Brain microvascular endothelial cell (primary cell): Measurements from ENCODE around the gene SEZ6L.

Experiments
- DNase-seq: peaks from one replicate; pipeline ENCODE4 v3.0.0-alpha.2; 2020
- H3K27ac ChIP-seq: fragments of 250-450 bp; sonication (Bioruptor Pico); 2 replicates; pipeline ENCODE4 v1.5.1; 2020; ENCODE audit warnings: mild to moderate bottlenecking, moderate library complexity
- H3K27me3 ChIP-seq: fragments of 250-450 bp; sonication (Bioruptor Pico); replicated peaks from 2 replicates; pipeline ENCODE4 v1.5.1; 2020; ENCODE audit warnings: mild to moderate bottlenecking
- H3K36me3 ChIP-seq: fragments of 250-450 bp; sonication (Bioruptor Pico); replicated peaks from 2 replicates; pipeline ENCODE4 v1.5.1; 2020; ENCODE audit warnings: mild to moderate bottlenecking
- H3K4me3 ChIP-seq: 2 replicates; pipeline ENCODE4 v1.5.1; 2011; ENCODE audit warnings: low read depth, mild to moderate bottlenecking, control low read depth, low read length, moderate library complexity
- CTCF ChIP-seq: IDR thresholded peaks from 2 replicates; pipeline ENCODE4 v1.5.1; 2011; ENCODE audit warnings: low read depth, mild to moderate bottlenecking, moderate library complexity, low read length, control low read depth, inconsistent platforms; ENCODE audit errors: missing control alignments
- in situ Hi-C: cut with HindIII; loops from 2 replicates; pipeline ENCODE4 v1.10.0; 2017; ENCODE audit warnings: low sequenced_read_pairs, low pct_ligation_motif_present

The SEZ6L gene

DNA sequence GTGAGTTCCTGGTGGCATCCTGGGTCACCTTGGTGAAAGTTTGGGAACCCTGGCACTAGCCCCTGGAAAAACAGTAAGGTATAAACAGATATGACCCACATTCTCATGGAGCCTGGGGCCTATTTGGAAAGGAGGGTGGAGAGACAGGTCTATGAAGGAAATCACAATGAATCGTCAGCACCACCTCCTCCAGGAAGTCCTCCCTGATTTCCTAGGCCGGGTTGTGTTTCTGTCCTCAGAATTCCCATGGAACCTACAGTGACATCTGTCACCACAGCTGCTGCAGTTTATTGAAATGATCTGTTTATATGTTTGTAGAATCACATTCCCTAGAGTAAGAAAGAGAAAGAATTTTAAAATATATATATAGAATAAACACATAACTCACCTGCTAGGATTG, 188.0 kb downstream of the SEZ6L start:
- Histone ChIP-seq H3K4me3 (no peak overlapping the region), H3K27ac (no peak overlapping the region), H3K27me3 (peaks cover 2% of the 10 kb centered on the region), H3K36me3 (no peaks in the 10 kb centered on the region)
- in situ Hi-C loops, result no loop called here
- DNase-seq, result no peak
- no peak for TF ChIP-seq CTCF

DNA sequence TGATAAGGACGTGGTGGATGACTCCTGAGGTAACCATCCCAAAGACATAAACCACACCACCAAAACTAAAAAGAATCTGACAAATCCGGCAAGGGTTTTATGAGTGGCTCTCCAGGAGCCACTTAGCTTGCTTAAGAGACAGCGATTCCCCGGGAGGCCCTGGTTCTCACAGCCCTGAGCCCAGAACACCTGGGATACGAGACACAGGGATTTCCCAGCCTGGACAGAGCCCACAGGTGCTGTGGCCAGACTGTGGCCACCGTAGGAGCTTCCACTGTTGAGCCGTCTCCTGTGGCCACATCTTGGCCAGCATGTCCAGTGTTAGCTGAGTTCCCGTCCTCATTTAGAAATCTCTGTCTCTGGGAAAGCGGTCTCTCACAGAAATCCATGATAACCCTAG, 188.6 kb downstream of the SEZ6L start:
- no peak overlapping the region for H3K4me3 ChIP-seq
- peaks cover 2% of the 10 kb centered on the region for H3K27me3 ChIP-seq
- H3K36me3 ChIP-seq, result no peaks in the 10 kb centered on the region
- H3K27ac ChIP-seq, result no peak overlapping the region
- no peak for TF ChIP-seq CTCF
- DNase-seq, result no peak
- in situ Hi-C loops, result no loop called here

DNA sequence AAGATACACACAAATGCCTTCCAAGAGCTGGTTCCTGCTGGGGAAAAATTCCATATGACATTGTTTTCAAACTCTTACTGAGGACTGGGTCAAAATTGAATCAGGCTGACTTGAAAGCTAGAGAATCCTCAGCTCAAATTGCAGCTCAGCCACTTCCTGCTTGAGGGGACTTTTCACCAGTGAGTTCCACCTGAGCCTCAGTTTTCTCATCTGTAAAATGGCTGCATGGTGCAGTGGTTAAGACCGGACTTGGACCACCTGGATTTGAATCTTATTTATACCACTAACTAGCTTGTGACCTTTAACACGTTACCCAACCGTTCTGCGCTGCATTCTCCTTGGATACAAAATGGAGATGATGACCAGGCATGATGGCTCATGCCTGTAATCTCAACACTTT, 189.9 kb downstream of the SEZ6L start:
- Histone ChIP-seq H3K27me3 (peaks cover 2% of the 10 kb centered on the region), H3K4me3 (no peak overlapping the region), H3K36me3 (no peaks in the 10 kb centered on the region), H3K27ac (no peak overlapping the region)
- no peak for DNase-seq
- in situ Hi-C loops, result no loop called here
- no peak for TF ChIP-seq CTCF

DNA sequence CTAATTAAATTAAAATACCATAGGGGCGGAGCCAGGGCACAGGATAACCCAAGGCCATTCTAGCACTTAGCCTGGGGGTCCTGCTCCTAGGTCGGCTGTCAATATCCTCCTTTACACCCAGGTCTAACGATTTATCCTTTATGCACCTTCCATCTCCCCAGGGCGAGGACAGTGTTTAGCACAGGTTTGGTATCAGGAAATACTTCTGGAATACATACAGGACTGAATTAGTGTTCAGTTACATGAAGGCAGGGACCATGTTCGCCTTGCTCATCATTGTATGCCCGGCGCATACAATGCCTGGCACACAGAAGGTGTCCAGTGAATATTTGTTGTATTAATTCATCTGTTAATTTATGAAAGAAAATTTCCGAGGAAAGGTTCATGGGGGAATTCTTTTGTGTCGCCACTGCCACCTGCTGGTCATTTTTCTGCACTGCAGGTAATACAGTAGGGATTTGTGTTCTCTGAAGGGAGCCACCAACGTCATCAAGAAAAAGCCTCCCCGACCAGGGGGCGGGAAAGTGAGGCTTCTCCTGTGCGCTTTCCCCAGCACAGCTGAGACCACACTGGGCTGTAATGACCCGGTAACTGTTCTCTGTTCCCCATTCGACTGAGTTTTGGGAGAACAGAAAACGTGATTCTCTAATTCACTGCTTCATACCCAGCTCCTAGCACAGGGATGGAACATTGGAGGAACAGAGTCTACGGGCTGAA, 191.1 kb downstream of the SEZ6L start:
- H3K27ac ChIP-seq, result no peak overlapping the region
- in situ Hi-C loops, result no loop called here
- H3K27me3 ChIP-seq, result peaks cover 2% of the 10 kb centered on the region
- TF ChIP-seq CTCF, result peak; percentile 92
- H3K4me3 ChIP-seq, result no peak overlapping the region
- no peaks in the 10 kb centered on the region for H3K36me3 ChIP-seq
- peak; percentile 81 for DNase-seq

DNA sequence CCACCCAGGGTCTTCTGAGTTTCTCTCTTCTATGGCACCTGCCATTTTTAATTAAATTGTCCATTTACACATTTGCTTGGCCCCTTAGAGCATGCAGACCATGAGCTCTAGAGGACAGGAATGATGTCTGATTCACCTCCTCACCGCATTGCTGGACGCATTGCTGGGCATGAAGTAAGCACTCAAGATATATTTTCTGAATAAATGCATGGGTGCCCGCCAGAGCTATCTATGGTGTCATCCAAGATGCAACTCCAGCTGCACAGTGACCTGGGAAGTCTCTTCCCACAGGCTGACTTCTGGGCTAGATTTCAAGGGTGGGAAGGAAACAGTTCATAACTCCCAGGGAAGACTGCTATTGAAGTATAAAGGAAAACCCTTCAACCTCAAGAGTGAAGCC, 193.2 kb downstream of the SEZ6L start:
- H3K27me3 ChIP-seq, result peaks cover 2% of the 10 kb centered on the region
- peak; percentile 25 for DNase-seq
- in situ Hi-C loops, result no loop called here
- no peak for TF ChIP-seq CTCF
- no peak overlapping the region for H3K27ac ChIP-seq
- no peaks in the 10 kb centered on the region for H3K36me3 ChIP-seq
- H3K4me3 ChIP-seq, result no peak overlapping the region
